ENCODE measurements around the gene KRTDAP. TPM values are rescaled to one million over a fixed set of nuclear protein-coding genes. Genes with fewer than 3 reads are reported as not detected.

The KRTDAP gene
- total and polyA plus RNA-seq, 4 experiments from 2014 or later, result not detected

GRCh38 chr19:35495107-35496064 lies 5.1 kb upstream of the KRTDAP start:
- no peaks in the 10 kb centered on the region for H3K9me3 ChIP-seq (ENCODE audit: control insufficient read depth in 1 of 2, low read length in 2 of 2)
- no peak overlapping the region for H3K27ac ChIP-seq (ENCODE audit: low read depth, low read length)
- peak; percentile 59 to 70 (median 63) for DNase-seq
- Mint-ChIP-seq H3K36me3 (no peaks in the 10 kb centered on the region), H3K4me3 (peak overlapping the region in 3 of 8 donors; percentile 38 to 51 (median 39)), H3K9me3 (no peaks in the 10 kb centered on the region), H3K27ac (peak overlapping the region in 3 of 7 donors; percentile 30 to 48 (median 36)), H3K27me3 (peaks cover 9 to 15% of the 10 kb centered on the region in 2 donors), H3K4me1 (peaks cover 0 to 9% (median 6%) of the 10 kb centered on the region in 4 donors)
- CTCF ChIA-PET (ENCODE audit: partially characterized antibody), result interaction anchor here (0.5 to 5.0 kb wide), 41 partner anchors 8 to 869 kb away, joined by 3 to 69 read pairs (median 4); partner anchors contain the start of genes FFAR1 and FXYD7
- no peaks in the 10 kb centered on the region for H3K36me3 ChIP-seq (ENCODE audit: insufficient read depth, low read length)
- POLR2A ChIA-PET (ENCODE audit: partially characterized antibody), result interaction anchor here (0.6 to 1.5 kb wide), 5 partner anchors 14 to 312 kb away, joined by 3 to 7 read pairs (median 3); no protein-coding TSS in a partner anchor
- H3K27me3 ChIP-seq (ENCODE audit: insufficient read depth, low read length), result no peaks in the 10 kb centered on the region
- intact Hi-C loops (cut with micrococcal nuclease), result loop anchor here (1.0 kb wide), 5 partner anchors 15 to 428 kb away; no protein-coding TSS in a partner anchor
- peaks cover 7% of the 10 kb centered on the region for H3K4me1 ChIP-seq (ENCODE audit: insufficient read depth, low read length)
- H3K4me3 ChIP-seq (ENCODE audit: low read length in 2 of 2), result no peak overlapping the region

GRCh38 chr19:35493971-35494370 lies 3.7 kb upstream of the KRTDAP start:
- Histone ChIP-seq H3K27me3 (ENCODE audit: insufficient read depth, low read length) (no peaks in the 10 kb centered on the region), H3K4me3 (ENCODE audit: low read length in 2 of 2) (no peak overlapping the region), H3K9me3 (ENCODE audit: control insufficient read depth in 1 of 2, low read length in 2 of 2) (no peaks in the 10 kb centered on the region), H3K27ac (ENCODE audit: low read depth, low read length) (no peak overlapping the region), H3K36me3 (ENCODE audit: insufficient read depth, low read length) (no peaks in the 10 kb centered on the region), H3K4me1 (ENCODE audit: insufficient read depth, low read length) (peaks cover 7% of the 10 kb centered on the region)
- H3K9me3 Mint-ChIP-seq, result no peaks in the 10 kb centered on the region
- peaks cover 11 to 18% of the 10 kb centered on the region in 2 donors for H3K27me3 Mint-ChIP-seq
- ChIA-PET POLR2A (ENCODE audit: partially characterized antibody) (no interaction called here), CTCF (ENCODE audit: partially characterized antibody) (interaction anchor here (0.9 to 5.0 kb wide), 3 partner anchors 25 to 427 kb away, joined by 3 to 69 read pairs (median 3); no protein-coding TSS in a partner anchor)
- no peak for DNase-seq
- intact Hi-C loops (cut with micrococcal nuclease), result no loop called here
- no peaks in the 10 kb centered on the region for H3K36me3 Mint-ChIP-seq
- H3K4me1 Mint-ChIP-seq, result peaks cover 0 to 9% (median 6%) of the 10 kb centered on the region in 4 donors
- no peak overlapping the region for H3K4me3 Mint-ChIP-seq
- no peak overlapping the region for H3K27ac Mint-ChIP-seq

DNA sequence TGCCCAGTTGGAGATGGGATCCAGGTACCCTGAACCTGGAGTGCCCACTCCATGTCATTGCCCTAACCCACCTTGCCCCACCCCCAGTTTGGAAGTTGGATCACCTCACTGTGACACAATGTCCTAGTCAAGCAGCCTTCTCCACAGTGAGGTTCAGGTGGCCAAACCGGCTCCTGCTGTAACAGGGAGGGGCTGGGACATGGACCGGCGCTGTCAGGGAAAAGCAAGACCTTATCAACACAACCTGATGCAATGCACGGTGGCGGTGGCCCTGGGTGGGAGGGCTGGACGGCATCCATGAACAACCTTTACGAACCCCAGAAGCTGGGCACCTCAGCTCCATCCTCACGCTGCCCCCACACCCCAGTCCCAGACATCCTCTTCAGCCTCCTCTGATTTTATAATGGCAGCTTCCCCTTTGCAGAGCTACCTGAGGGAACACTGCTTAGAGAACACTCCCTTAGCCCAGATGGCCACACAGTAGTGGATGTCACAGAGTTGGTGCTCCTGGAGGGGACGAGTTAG lies 1.6 kb upstream of the KRTDAP start:
- Histone ChIP-seq H3K9me3 (ENCODE audit: control insufficient read depth in 1 of 2, low read length in 2 of 2) (no peaks in the 10 kb centered on the region), H3K36me3 (ENCODE audit: insufficient read depth, low read length) (no peaks in the 10 kb centered on the region), H3K4me1 (ENCODE audit: insufficient read depth, low read length) (peaks cover 7% of the 10 kb centered on the region), H3K27ac (ENCODE audit: low read depth, low read length) (no peak overlapping the region), H3K4me3 (ENCODE audit: low read length in 2 of 2) (no peak overlapping the region), H3K27me3 (ENCODE audit: insufficient read depth, low read length) (no peaks in the 10 kb centered on the region)
- DNase-seq, result no peak
- H3K4me3 Mint-ChIP-seq, result no peak overlapping the region
- ChIA-PET POLR2A (ENCODE audit: partially characterized antibody) (no interaction called here), CTCF (ENCODE audit: partially characterized antibody) (interaction anchor here (0.5 to 1.6 kb wide), 4 partner anchors 18 to 149 kb away, joined by 3 to 7 read pairs (median 4); no protein-coding TSS in a partner anchor)
- intact Hi-C loops (cut with micrococcal nuclease), result no loop called here
- peaks cover 0 to 9% (median 6%) of the 10 kb centered on the region in 4 donors for H3K4me1 Mint-ChIP-seq
- H3K36me3 Mint-ChIP-seq, result no peaks in the 10 kb centered on the region
- no peaks in the 10 kb centered on the region for H3K9me3 Mint-ChIP-seq
- H3K27me3 Mint-ChIP-seq, result peaks cover 11 to 21% of the 10 kb centered on the region in 2 donors
- no peak overlapping the region for H3K27ac Mint-ChIP-seq

DNA sequence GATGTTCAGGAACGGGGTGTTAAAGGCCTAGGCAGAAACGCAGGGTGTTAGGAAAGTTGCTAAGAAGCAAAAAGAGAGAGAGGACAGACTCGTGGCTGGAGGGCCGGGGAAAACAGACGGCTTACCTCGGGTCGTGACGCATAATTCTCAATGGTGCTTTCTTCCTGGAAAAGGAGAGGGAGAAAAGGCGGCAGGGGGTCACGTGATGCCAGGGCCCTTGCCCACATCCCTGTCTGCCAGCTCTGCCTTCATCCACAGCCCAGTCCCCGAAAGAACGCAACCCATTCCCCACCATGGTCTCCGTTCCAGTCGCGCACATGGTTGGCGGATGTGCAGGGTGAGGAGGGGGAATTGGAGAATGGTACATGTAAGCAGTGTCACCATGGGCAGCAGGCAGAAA lies 1.6 kb downstream of the KRTDAP start:
- H3K27me3 ChIP-seq (ENCODE audit: insufficient read depth, low read length), result no peaks in the 10 kb centered on the region
- no peaks in the 10 kb centered on the region for H3K36me3 ChIP-seq (ENCODE audit: insufficient read depth, low read length)
- no peaks in the 10 kb centered on the region for H3K9me3 ChIP-seq (ENCODE audit: control insufficient read depth in 1 of 2, low read length in 2 of 2)
- no peaks in the 10 kb centered on the region for H3K36me3 Mint-ChIP-seq
- H3K27me3 Mint-ChIP-seq, result peaks cover 11 to 15% of the 10 kb centered on the region in 2 donors
- intact Hi-C loops (cut with micrococcal nuclease), result no loop called here
- H3K27ac Mint-ChIP-seq, result no peak overlapping the region
- ChIA-PET POLR2A (ENCODE audit: partially characterized antibody) (no interaction called here), CTCF (ENCODE audit: partially characterized antibody) (interaction anchor here (1.4 to 2.8 kb wide), 2 partner anchors 22 to 136 kb away, joined by 3 to 12 read pairs; no protein-coding TSS in a partner anchor)
- H3K4me3 ChIP-seq (ENCODE audit: low read length in 2 of 2), result no peak overlapping the region
- no peaks in the 10 kb centered on the region for H3K4me1 ChIP-seq (ENCODE audit: insufficient read depth, low read length)
- no peak for DNase-seq
- peaks cover 0 to 1% (median 0%) of the 10 kb centered on the region in 4 donors for H3K4me1 Mint-ChIP-seq
- H3K4me3 Mint-ChIP-seq, result no peak overlapping the region
- no peaks in the 10 kb centered on the region for H3K9me3 Mint-ChIP-seq
- no peak overlapping the region for H3K27ac ChIP-seq (ENCODE audit: low read depth, low read length)

DNA sequence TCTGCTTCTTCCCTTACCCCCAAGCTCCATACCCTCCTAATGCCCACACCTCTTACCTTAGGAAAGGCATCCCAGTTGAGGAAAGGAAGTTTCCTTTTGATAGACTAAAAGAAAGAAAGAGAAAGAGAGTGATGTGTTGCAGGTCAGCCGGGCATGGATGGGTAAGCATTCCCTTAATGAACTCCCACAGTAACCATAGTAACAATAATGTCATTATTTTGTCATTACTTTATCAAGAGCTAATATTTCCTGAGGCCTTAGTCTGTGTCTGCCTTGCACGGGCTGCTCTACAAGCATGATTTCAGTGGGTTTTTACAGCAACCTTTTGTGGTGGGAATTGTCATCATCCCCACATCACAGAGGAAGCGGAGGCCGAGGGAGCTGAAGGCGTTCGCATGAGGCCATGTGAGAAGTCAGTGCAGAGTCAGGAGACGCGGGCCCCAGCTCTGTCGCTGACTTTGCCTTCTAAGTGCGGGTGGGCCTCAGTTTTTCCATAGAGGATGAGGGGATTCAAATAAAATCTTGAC lies 2.5 kb downstream of the KRTDAP start:
- Mint-ChIP-seq H3K36me3 (no peaks in the 10 kb centered on the region), H3K4me3 (no peak overlapping the region), H3K9me3 (no peaks in the 10 kb centered on the region), H3K4me1 (peaks cover 0 to 1% (median 0%) of the 10 kb centered on the region in 4 donors), H3K27ac (no peak overlapping the region), H3K27me3 (peaks cover 13% of the 10 kb centered on the region in 2 donors)
- intact Hi-C loops (cut with micrococcal nuclease), result no loop called here
- H3K4me1 ChIP-seq (ENCODE audit: insufficient read depth, low read length), result no peaks in the 10 kb centered on the region
- ChIA-PET POLR2A (ENCODE audit: partially characterized antibody) (no interaction called here), CTCF (ENCODE audit: partially characterized antibody) (interaction anchor here (0.6 to 2.8 kb wide), 5 partner anchors 7 to 135 kb away, joined by 3 to 16 read pairs (median 4); no protein-coding TSS in a partner anchor)
- DNase-seq, result no peak
- no peaks in the 10 kb centered on the region for H3K36me3 ChIP-seq (ENCODE audit: insufficient read depth, low read length)
- no peaks in the 10 kb centered on the region for H3K9me3 ChIP-seq (ENCODE audit: control insufficient read depth in 1 of 2, low read length in 2 of 2)
- no peaks in the 10 kb centered on the region for H3K27me3 ChIP-seq (ENCODE audit: insufficient read depth, low read length)
- no peak overlapping the region for H3K4me3 ChIP-seq (ENCODE audit: low read length in 2 of 2)
- H3K27ac ChIP-seq (ENCODE audit: low read depth, low read length), result no peak overlapping the region

GRCh38 chr19:35486268-35486708 lies 4.0 kb downstream of the KRTDAP start:
- CTCF ChIA-PET (ENCODE audit: partially characterized antibody), result interaction anchor here (1.9 to 2.1 kb wide), 2 partner anchors 9 to 133 kb away, joined by 4 to 16 read pairs; no protein-coding TSS in a partner anchor
- Mint-ChIP-seq H3K27ac (no peak overlapping the region), H3K27me3 (peaks cover 9 to 10% of the 10 kb centered on the region in 2 donors), H3K4me3 (no peak overlapping the region), H3K4me1 (peaks cover 0 to 1% (median 0%) of the 10 kb centered on the region in 4 donors), H3K36me3 (no peaks in the 10 kb centered on the region), H3K9me3 (no peaks in the 10 kb centered on the region)
- DNase-seq, result no peak
- Histone ChIP-seq H3K4me1 (ENCODE audit: insufficient read depth, low read length) (no peaks in the 10 kb centered on the region), H3K36me3 (ENCODE audit: insufficient read depth, low read length) (no peaks in the 10 kb centered on the region), H3K27ac (ENCODE audit: low read depth, low read length) (no peak overlapping the region), H3K27me3 (ENCODE audit: insufficient read depth, low read length) (no peaks in the 10 kb centered on the region), H3K4me3 (ENCODE audit: low read length in 2 of 2) (no peak overlapping the region), H3K9me3 (ENCODE audit: control insufficient read depth in 1 of 2, low read length in 2 of 2) (no peaks in the 10 kb centered on the region)
- intact Hi-C loops (cut with micrococcal nuclease), result no loop called here
- POLR2A ChIA-PET (ENCODE audit: partially characterized antibody), result no interaction called here

All from CD4-positive, alpha-beta memory T cell (primary cell).